Sigmoid colon (tissue), 4 donors: ENCODE results near the gene NAP1L5.
A peak's percentile ranks its signal among the peaks of the same experiment; 100 is the strongest.

Experiments used
- CTCF ChIP-seq, 4 experiments: fragments of 450-650 bp in 3 of 4; fragments of 200-600 bp in 1 of 4; IDR thresholded peaks; one replicate each; pipeline ENCODE4 v1.5.1; 2016 to 2019; ENCODE audit warnings: antibody characterized with exemption in 4 of 4, mild to moderate bottlenecking in 3 of 4, moderate library complexity in 2 of 4
- EP300 ChIP-seq, 4 donors: sonication (generic); formaldehyde crosslinking; IDR thresholded peaks; one replicate each; pipeline ENCODE4 v1.6.1; 2017; ENCODE audit warnings: antibody characterized with exemption in 4 of 4
- POLR2A ChIP-seq, 2 donors: fragments of 450-650 bp; IDR thresholded peaks; one replicate each; pipeline ENCODE4 v1.6.1; 2016; ENCODE audit warnings: antibody characterized with exemption in 2 of 2, mild to moderate bottlenecking in 2 of 2, moderate library complexity in 2 of 2
- POLR2AphosphoS5 ChIP-seq, 4 donors: sonication (generic); formaldehyde crosslinking; IDR thresholded peaks; one replicate each; pipeline ENCODE4 v1.6.1; 2017; ENCODE audit warnings: antibody characterized with exemption in 4 of 4

- TF ChIP-seq CTCF (IDR thresholded peaks at IDR 0.05) = no peak
- no peak for TF ChIP-seq EP300 (IDR thresholded peaks at IDR 0.05)
- no peak for TF ChIP-seq POLR2A (IDR thresholded peaks at IDR 0.05)
- TF ChIP-seq POLR2AphosphoS5 (IDR thresholded peaks at IDR 0.05) = peak in 1 of 4 donors; percentile 20
Observed at GRCh38 chr4:88728146-88728545, 30.5 kb upstream of the NAP1L5 start.
